ENCODE results near the gene KIF3A.

DNA sequence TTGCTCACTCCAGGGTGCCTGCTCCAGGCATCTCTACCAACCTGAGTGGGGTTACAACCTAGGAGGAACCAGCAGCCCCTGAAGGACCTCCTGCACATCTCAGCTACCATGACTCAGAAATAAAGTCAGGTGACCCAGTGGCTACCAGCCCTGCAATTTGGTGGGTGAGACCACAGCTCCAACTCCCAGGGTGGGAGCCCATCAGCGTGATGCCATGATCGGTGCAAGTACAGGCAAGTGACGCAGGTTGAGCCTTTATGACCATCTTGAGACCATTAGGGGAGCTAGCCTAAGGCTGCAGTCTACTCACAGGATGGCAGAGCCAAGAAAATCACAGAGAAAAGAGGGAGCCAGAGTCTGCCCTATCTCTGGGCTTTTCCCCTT is 31.1 kb upstream of the KIF3A start:
- TF ChIP-seq, protein P1, sequence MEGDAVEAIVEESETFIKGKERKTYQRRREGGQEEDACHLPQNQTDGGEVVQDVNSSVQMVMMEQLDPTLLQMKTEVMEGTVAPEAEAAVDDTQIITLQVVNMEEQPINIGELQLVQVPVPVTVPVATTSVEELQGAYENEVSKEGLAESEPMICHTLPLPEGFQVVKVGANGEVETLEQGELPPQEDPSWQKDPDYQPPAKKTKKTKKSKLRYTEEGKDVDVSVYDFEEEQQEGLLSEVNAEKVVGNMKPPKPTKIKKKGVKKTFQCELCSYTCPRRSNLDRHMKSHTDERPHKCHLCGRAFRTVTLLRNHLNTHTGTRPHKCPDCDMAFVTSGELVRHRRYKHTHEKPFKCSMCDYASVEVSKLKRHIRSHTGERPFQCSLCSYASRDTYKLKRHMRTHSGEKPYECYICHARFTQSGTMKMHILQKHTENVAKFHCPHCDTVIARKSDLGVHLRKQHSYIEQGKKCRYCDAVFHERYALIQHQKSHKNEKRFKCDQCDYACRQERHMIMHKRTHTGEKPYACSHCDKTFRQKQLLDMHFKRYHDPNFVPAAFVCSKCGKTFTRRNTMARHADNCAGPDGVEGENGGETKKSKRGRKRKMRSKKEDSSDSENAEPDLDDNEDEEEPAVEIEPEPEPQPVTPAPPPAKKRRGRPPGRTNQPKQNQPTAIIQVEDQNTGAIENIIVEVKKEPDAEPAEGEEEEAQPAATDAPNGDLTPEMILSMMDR (IDR thresholded peaks at IDR 0.05; ENCODE audit: poor library complexity, severe bottlenecking), result no peak
- no peak for TF ChIP-seq EZH2 (IDR thresholded peaks at IDR 0.05; ENCODE audit: borderline replicate concordance, insufficient read depth, low read length, poor library complexity, severe bottlenecking)
- no peak for TF ChIP-seq REST (IDR thresholded peaks at IDR 0.05; ENCODE audit: borderline replicate concordance)
- no peak for TF ChIP-seq EP300 (conservative IDR thresholded peaks at IDR 0.05; ENCODE audit: poor library complexity, severe bottlenecking)
- no peak for TF ChIP-seq TAF1 (IDR thresholded peaks at IDR 0.05; ENCODE audit: low read depth)
- TF ChIP-seq POLR2AphosphoS5 (IDR thresholded peaks at IDR 0.05), result no peak
- TF ChIP-seq RAD21 (conservative IDR thresholded peaks at IDR 0.05), result no peak

All from neural cell (in vitro differentiated cells).